Liver (tissue), 9 donors: ENCODE results near the gene ST14. TPM values are rescaled to one million over a fixed set of nuclear protein-coding genes. Genes with fewer than 3 reads are reported as not detected.

Experiments used
- DNase-seq: peaks from one replicate; pipeline ENCODE4 v3.0.0-alpha.2; 2017; ENCODE audit warnings: low spot score
- H3K27ac ChIP-seq, 2 donors: one replicate each; pipeline ENCODE4 v1.7.0; 2013; ENCODE audit warnings: inconsistent platforms in 2 of 2, low read length in 2 of 2, control low read depth in 1 of 2, low read depth in 1 of 2, mild to moderate bottlenecking in 1 of 2
- H3K27me3 ChIP-seq, 4 donors: one replicate each; pipeline versions ENCODE4 v1.6.1 to v1.7.0; 2013; ENCODE audit warnings: low read length in 3 of 4, inconsistent platforms in 1 of 4, mild to moderate bottlenecking in 1 of 4, moderate library complexity in 1 of 4; ENCODE audit not compliant: control insufficient read depth in 4 of 4, insufficient read depth in 4 of 4
- H3K36me3 ChIP-seq, 4 donors: one replicate each; pipeline versions ENCODE4 v1.6.1 to v1.7.0; 2013; ENCODE audit warnings: low read length in 3 of 4, mild to moderate bottlenecking in 3 of 4, low read depth in 1 of 4, moderate library complexity in 1 of 4; ENCODE audit not compliant: control insufficient read depth in 4 of 4, insufficient read depth in 3 of 4
- H3K4me1 ChIP-seq, 4 donors: one replicate each; pipeline versions ENCODE4 v1.6.1 to v1.7.0; 2013; ENCODE audit warnings: low read length in 3 of 4, mild to moderate bottlenecking in 3 of 4, moderate library complexity in 1 of 4; ENCODE audit not compliant: control insufficient read depth in 4 of 4, insufficient read depth in 4 of 4
- H3K4me3 ChIP-seq, 3 donors: one replicate each; pipeline versions ENCODE4 v1.6.1 to v1.7.0; 2013; ENCODE audit warnings: low read length in 3 of 3, control low read depth in 1 of 3, low read depth in 1 of 3, mild to moderate bottlenecking in 1 of 3
- H3K9ac ChIP-seq, 2 donors: one replicate each; pipeline ENCODE4 v1.7.0; 2013; ENCODE audit warnings: low read length in 2 of 2, mild to moderate bottlenecking in 2 of 2, moderate library complexity in 2 of 2, control low read depth in 1 of 2, low read depth in 1 of 2
- H3K9me3 ChIP-seq, 4 donors: one replicate each; pipeline versions ENCODE4 v1.6.1 to v1.7.0; 2013; ENCODE audit warnings: low read length in 3 of 4; ENCODE audit not compliant: control insufficient read depth in 4 of 4
- EGR1 ChIP-seq, 2 donors: IDR thresholded peaks; 2 replicates each; pipeline ENCODE4 v1.6.1; 2016 to 2018; ENCODE audit warnings: antibody characterized with exemption in 2 of 2, low read depth in 2 of 2
- FOXA1 ChIP-seq: IDR thresholded peaks from 2 replicates; pipeline ENCODE4 v1.6.1; 2016; ENCODE audit warnings: antibody characterized with exemption
- FOXA2 ChIP-seq: IDR thresholded peaks from 2 replicates; pipeline ENCODE4 v1.6.1; 2016; ENCODE audit warnings: antibody characterized with exemption
- GABPA ChIP-seq, 2 donors: IDR thresholded peaks in 1 of 2; conservative IDR thresholded peaks in 1 of 2; 2 replicates each; pipeline ENCODE4 v1.6.1; 2016; ENCODE audit warnings: antibody characterized with exemption in 2 of 2, mild to moderate bottlenecking in 1 of 2, moderate library complexity in 1 of 2
- HNF4A ChIP-seq, 2 donors: conservative IDR thresholded peaks; 2 replicates each; pipeline ENCODE4 v1.6.1; 2016; ENCODE audit warnings: antibody characterized with exemption in 2 of 2, mild to moderate bottlenecking in 2 of 2
- HNF4G ChIP-seq: IDR thresholded peaks from 2 replicates; pipeline ENCODE4 v1.6.1; 2016; ENCODE audit warnings: antibody characterized with exemption
- JUND ChIP-seq, 2 donors: IDR thresholded peaks; 2 replicates each; pipeline ENCODE4 v1.6.1; 2016; ENCODE audit warnings: antibody characterized with exemption in 2 of 2
- NR2F2 ChIP-seq: IDR thresholded peaks from 2 replicates; pipeline ENCODE4 v1.6.1; 2016; ENCODE audit warnings: antibody characterized with exemption
- RAD21 ChIP-seq, 2 donors: IDR thresholded peaks; 2 replicates each; pipeline ENCODE4 v1.6.1; 2016; ENCODE audit warnings: antibody characterized with exemption in 2 of 2, mild to moderate bottlenecking in 2 of 2
- RXRA ChIP-seq, 2 donors: IDR thresholded peaks; 2 replicates each; pipeline ENCODE4 v1.6.1; 2017 to 2018; ENCODE audit warnings: antibody characterized with exemption in 2 of 2, mild to moderate bottlenecking in 1 of 2
- SP1 ChIP-seq: IDR thresholded peaks from 2 replicates; pipeline ENCODE4 v1.6.1; 2018; ENCODE audit warnings: antibody characterized with exemption, mild to moderate bottlenecking
- TAF1 ChIP-seq: conservative IDR thresholded peaks from 2 replicates; pipeline ENCODE4 v1.6.1; 2016; ENCODE audit warnings: antibody characterized with exemption, mild to moderate bottlenecking
- YY1 ChIP-seq: IDR thresholded peaks from 2 replicates; pipeline ENCODE4 v1.6.1; 2016; ENCODE audit warnings: antibody characterized with exemption, mild to moderate bottlenecking
- WGBS: extraction: QIAGEN DNeasy Blood & Tissue Kit; methylation state at CpG from one replicate; pipeline ENCODE4 v1.1.7; 2013; 5-methylcytosine and 5-hydroxymethylcytosine counted together
- polyA plus RNA-seq, 2 donors: library from polyadenylated mRNA; stranded (reverse) in 1 of 2; unstranded in 1 of 2; fragments of 200-250 nt in 1 of 2; fragments of >200 nt in 1 of 2; fragmentation: Nextera tagmentation in 1 of 2; extraction: Ambion mirVana in 1 of 2; gene quantifications; one replicate each; pipeline versions ENCODE4 v1.2.1 to v1.2.3, GENCODE V29; 2013 to 2015
- total RNA-seq, 2 donors: library from RNA; depleted of rRNA; stranded (reverse); fragments of >200 nt; gene quantifications; one replicate each; pipeline ENCODE4 v1.2.3, GENCODE V29; 2014
- TF ChIP-seq, protein P1 (sequence below): IDR thresholded peaks from 2 replicates; pipeline ENCODE4 v1.6.1; 2016; ENCODE audit warnings: antibody characterized with exemption
- TF ChIP-seq, protein P2 (sequence below): IDR thresholded peaks from 2 replicates; pipeline ENCODE4 v1.6.1; 2016; ENCODE audit warnings: antibody characterized with exemption, mild to moderate bottlenecking
- TF ChIP-seq, protein P3 (sequence below): IDR thresholded peaks from 2 replicates; pipeline ENCODE4 v1.6.1; 2016; ENCODE audit warnings: antibody characterized with exemption
- donor health status: healthy.
- donor health status: healthy.
- donor health status: healthy.
- donor health status: healthy.
- donor health status: healthy.

Gene ST14
- total RNA-seq = 1 to 10 TPM; 2.8 to 5.9 TPM
- 1 to 10 TPM; 4.0 to 5.0 TPM for polyA plus RNA-seq

DNA sequence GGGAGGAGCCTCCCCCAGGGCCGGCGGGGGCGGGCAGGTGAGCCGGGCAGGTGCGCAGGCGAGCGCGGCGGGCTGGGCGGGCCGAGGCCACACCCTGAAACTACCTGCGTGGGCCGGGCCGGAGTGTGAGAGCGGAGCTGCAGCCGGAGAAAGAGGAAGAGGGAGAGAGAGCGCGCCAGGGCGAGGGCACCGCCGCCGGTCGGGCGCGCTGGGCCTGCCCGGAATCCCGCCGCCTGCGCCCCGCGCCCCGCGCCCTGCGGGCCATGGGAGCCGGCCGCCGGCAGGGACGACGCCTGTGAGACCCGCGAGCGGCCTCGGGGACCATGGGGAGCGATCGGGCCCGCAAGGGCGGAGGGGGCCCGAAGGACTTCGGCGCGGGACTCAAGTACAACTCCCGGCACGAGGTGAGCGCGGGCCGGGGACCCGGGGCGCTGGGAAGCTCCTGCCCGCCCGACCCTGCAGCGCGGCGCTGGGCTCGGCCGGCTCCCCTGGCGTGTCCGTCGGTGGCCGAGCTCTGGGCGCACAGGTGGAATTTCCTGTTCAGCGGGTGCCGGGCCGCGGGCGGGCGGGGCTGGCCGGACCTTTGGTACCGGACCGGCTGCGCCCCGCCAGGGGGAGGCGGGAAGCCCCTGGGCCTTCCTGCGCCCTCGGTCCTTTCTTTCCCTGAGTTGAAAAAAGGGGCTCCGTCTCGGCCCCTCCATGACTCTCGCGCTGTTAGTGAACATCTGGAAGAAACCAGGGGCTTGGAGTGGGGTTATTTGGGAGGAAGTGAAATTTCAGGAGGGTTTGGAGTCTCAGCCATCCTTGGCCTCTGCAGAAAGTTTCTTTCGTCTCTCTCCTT, at the start of gene ST14:
ST14 (plus strand) TSS at position 126 of the 841 bp plus-strand sequence; CDS start at position 324, 198 bp downstream.
- Histone ChIP-seq H3K9me3 (no peaks in the 10 kb centered on the region), H3K27ac (no peak within 1 kb of the TSS), H3K4me3 (peak within 1 kb of the TSS in 2 of 3 donors; percentile 36 to 67), H3K4me1 (peaks cover 4 to 21% (median 13%) of the 10 kb centered on the region in 4 donors), H3K9ac (no peak within 1 kb of the TSS), H3K27me3 (no peaks in the 10 kb centered on the region), H3K36me3 (no peaks in the 10 kb centered on the region)
- no peak for DNase-seq
- TF ChIP-seq JUND (IDR thresholded peaks at IDR 0.05) (no peak), RXRA (IDR thresholded peaks at IDR 0.05) (no peak), NR2F2 (no peak)
- 5% methylated on average over 89 of the region's 89 CpGs for WGBS

DNA sequence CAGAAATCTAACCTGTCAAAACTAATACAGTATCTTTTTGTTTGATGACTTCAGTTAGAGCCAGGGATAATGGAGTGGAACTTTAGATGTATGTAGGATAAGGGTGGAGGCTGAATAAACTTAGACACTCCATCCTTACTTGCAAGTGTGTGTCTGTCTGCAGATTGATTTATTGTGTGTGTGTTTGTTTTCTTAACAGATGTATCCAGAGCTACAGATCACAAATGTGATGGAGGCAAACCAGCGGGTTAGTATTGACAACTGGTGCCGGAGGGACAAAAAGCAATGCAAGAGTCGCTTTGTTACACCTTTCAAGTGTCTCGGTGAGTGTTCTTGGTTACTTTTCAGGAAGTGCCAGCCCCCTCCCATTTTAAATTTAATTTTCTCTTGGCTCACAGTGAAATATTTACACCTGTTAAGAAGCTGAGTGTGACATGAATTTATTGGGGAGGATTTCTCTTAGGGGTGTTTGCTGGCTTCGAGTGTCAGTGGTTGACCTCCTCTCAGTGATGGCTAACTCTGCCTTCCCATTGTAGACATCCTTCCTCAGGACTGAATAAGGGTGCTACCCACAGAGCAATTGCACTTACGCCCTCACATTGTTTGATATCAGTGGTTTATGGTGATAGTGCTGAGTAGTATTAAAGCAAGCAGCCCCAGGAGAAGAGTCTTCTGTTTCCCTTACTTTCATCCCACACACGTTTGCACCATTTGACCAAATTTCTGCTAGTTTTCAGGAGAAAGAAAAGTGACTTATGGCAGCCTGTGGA, 49.1 kb upstream of the ST14 start:
- no peaks in the 10 kb centered on the region for H3K27me3 ChIP-seq
- H3K9me3 ChIP-seq = no peaks in the 10 kb centered on the region
- H3K4me1 ChIP-seq = peaks cover 2 to 18% (median 10%) of the 10 kb centered on the region in 4 donors
- no peak overlapping the region for H3K9ac ChIP-seq
- no peak overlapping the region for H3K4me3 ChIP-seq
- no peak for DNase-seq
- TF ChIP-seq JUND (IDR thresholded peaks at IDR 0.05) (no peak), YY1 (no peak)
- H3K27ac ChIP-seq = no peak overlapping the region
- peaks cover 0 to 14% (median 8%) of the 10 kb centered on the region in 4 donors for H3K36me3 ChIP-seq
- 95% methylated on average over 7 of the region's 7 CpGs for WGBS

DNA sequence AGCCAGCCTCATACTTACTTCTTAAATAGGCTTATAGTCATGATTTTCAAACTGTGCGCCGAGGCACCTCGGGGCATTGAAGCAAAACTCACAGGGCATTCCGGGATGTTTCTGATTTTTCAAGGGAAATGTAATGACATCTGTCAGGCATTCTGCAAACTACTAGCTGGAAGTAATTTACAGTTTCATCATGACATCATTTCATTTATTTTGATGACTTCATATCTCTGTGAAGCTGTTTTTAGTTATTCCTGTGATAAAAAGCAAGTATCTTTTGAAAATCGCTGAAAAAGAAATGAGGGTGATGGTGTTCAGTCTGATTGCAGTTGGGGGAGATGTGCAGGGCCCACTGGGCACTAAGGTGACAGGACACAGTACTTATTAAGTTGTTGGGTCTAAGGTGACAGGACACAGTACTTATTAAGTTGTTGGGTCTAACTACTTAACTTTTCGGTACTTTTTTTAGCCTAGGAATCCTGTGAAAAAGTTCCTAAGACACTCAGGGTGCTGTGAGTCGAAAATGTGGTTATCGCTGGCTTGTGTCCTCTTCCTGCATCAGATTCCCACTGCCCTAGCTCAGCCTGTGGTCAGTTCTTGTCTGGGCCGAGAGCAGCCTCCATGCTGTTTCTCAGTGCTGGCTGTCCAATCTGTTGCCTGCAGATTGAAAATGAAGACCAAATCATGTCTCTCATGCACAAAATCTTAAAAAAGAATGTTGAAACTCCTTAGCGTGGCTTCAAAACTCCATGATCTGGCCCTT, 47.3 kb upstream of the ST14 start:
- Histone ChIP-seq H3K9me3 (no peaks in the 10 kb centered on the region), H3K36me3 (peaks cover 0 to 14% (median 8%) of the 10 kb centered on the region in 4 donors), H3K4me3 (no peak overlapping the region), H3K9ac (no peak overlapping the region), H3K27ac (no peak overlapping the region), H3K4me1 (peaks cover 2 to 22% (median 12%) of the 10 kb centered on the region in 4 donors), H3K27me3 (no peaks in the 10 kb centered on the region)
- 97% methylated on average over 10 of the region's 10 CpGs for WGBS
- no peak for TF ChIP-seq NR2F2
- no peak for TF ChIP-seq GABPA (IDR thresholded peaks at IDR 0.05 in 1 of 2, conservative IDR thresholded peaks at IDR 0.05 in 1 of 2)
- no peak for TF ChIP-seq SP1
- TF ChIP-seq, protein P1, sequence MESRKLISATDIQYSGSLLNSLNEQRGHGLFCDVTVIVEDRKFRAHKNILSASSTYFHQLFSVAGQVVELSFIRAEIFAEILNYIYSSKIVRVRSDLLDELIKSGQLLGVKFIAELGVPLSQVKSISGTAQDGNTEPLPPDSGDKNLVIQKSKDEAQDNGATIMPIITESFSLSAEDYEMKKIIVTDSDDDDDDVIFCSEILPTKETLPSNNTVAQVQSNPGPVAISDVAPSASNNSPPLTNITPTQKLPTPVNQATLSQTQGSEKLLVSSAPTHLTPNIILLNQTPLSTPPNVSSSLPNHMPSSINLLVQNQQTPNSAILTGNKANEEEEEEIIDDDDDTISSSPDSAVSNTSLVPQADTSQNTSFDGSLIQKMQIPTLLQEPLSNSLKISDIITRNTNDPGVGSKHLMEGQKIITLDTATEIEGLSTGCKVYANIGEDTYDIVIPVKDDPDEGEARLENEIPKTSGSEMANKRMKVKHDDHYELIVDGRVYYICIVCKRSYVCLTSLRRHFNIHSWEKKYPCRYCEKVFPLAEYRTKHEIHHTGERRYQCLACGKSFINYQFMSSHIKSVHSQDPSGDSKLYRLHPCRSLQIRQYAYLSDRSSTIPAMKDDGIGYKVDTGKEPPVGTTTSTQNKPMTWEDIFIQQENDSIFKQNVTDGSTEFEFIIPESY = no peak
- no peak for TF ChIP-seq EGR1 (IDR thresholded peaks at IDR 0.05; ENCODE audit: low read depth in 2 of 2)
- TF ChIP-seq HNF4A (conservative IDR thresholded peaks at IDR 0.05) = no peak
- TF ChIP-seq FOXA1 = no peak
- TF ChIP-seq HNF4G = no peak
- no peak for TF ChIP-seq FOXA2
- TF ChIP-seq, protein P2, sequence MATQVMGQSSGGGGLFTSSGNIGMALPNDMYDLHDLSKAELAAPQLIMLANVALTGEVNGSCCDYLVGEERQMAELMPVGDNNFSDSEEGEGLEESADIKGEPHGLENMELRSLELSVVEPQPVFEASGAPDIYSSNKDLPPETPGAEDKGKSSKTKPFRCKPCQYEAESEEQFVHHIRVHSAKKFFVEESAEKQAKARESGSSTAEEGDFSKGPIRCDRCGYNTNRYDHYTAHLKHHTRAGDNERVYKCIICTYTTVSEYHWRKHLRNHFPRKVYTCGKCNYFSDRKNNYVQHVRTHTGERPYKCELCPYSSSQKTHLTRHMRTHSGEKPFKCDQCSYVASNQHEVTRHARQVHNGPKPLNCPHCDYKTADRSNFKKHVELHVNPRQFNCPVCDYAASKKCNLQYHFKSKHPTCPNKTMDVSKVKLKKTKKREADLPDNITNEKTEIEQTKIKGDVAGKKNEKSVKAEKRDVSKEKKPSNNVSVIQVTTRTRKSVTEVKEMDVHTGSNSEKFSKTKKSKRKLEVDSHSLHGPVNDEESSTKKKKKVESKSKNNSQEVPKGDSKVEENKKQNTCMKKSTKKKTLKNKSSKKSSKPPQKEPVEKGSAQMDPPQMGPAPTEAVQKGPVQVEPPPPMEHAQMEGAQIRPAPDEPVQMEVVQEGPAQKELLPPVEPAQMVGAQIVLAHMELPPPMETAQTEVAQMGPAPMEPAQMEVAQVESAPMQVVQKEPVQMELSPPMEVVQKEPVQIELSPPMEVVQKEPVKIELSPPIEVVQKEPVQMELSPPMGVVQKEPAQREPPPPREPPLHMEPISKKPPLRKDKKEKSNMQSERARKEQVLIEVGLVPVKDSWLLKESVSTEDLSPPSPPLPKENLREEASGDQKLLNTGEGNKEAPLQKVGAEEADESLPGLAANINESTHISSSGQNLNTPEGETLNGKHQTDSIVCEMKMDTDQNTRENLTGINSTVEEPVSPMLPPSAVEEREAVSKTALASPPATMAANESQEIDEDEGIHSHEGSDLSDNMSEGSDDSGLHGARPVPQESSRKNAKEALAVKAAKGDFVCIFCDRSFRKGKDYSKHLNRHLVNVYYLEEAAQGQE = no peak
- TF ChIP-seq TAF1 = no peak
- TF ChIP-seq, protein P3, sequence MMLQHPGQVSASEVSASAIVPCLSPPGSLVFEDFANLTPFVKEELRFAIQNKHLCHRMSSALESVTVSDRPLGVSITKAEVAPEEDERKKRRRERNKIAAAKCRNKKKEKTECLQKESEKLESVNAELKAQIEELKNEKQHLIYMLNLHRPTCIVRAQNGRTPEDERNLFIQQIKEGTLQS = no peak
- no peak for TF ChIP-seq JUND (IDR thresholded peaks at IDR 0.05)
- no peak for TF ChIP-seq RAD21 (IDR thresholded peaks at IDR 0.05)
- DNase-seq = no peak
